Measurements from ENCODE around the gene SLCO2A1. TPM values are rescaled to one million over a fixed set of nuclear protein-coding genes. Genes with fewer than 3 reads are reported as not detected.

Gene SLCO2A1
- total and polyA plus RNA-seq, 3 donors from 2014 or later: 2.2 to 5.3 (median 2.5) TPM

DNA sequence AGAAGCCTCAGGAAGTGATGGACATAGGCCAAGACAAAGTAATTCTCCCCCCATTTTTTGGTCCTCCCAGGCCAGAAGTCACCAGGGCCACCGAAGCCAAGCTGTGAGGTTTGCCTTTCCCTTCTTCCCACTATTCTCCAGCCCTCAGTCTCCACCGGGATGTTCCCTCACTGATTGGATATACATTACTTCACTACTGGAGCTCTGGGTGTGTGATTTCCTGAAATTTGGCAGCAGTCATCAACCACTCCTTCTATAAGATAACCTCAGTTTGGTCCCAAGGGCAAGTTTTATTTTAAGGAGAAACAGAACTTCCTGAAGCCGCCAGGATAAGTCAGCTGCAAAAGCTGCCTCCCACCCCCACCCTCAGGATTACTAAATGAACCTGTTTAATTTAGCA is 11.3 kb downstream of the SLCO2A1 start:
- intact Hi-C loops (cut with DNase I; ENCODE audit: low total_unique reads): no loop called here
- DNase-seq: no peak
- H3K27ac ChIP-seq: no peak overlapping the region
- H3K36me3 ChIP-seq (ENCODE audit: low read depth, missing control alignments): no peaks in the 10 kb centered on the region
- TF ChIP-seq POLR2A (IDR thresholded peaks at IDR 0.05): no peak
- TF ChIP-seq, protein P1, sequence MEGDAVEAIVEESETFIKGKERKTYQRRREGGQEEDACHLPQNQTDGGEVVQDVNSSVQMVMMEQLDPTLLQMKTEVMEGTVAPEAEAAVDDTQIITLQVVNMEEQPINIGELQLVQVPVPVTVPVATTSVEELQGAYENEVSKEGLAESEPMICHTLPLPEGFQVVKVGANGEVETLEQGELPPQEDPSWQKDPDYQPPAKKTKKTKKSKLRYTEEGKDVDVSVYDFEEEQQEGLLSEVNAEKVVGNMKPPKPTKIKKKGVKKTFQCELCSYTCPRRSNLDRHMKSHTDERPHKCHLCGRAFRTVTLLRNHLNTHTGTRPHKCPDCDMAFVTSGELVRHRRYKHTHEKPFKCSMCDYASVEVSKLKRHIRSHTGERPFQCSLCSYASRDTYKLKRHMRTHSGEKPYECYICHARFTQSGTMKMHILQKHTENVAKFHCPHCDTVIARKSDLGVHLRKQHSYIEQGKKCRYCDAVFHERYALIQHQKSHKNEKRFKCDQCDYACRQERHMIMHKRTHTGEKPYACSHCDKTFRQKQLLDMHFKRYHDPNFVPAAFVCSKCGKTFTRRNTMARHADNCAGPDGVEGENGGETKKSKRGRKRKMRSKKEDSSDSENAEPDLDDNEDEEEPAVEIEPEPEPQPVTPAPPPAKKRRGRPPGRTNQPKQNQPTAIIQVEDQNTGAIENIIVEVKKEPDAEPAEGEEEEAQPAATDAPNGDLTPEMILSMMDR (IDR thresholded peaks at IDR 0.05): no peak
- no peak overlapping the region for H3K4me3 ChIP-seq
- no peaks in the 10 kb centered on the region for H3K27me3 ChIP-seq
- 60 to 71% methylated on average over 3 of the region's 3 CpGs for WGBS, 2 donors
- H3K9me3 ChIP-seq: no peaks in the 10 kb centered on the region
- H3K4me1 ChIP-seq: no peaks in the 10 kb centered on the region

DNA sequence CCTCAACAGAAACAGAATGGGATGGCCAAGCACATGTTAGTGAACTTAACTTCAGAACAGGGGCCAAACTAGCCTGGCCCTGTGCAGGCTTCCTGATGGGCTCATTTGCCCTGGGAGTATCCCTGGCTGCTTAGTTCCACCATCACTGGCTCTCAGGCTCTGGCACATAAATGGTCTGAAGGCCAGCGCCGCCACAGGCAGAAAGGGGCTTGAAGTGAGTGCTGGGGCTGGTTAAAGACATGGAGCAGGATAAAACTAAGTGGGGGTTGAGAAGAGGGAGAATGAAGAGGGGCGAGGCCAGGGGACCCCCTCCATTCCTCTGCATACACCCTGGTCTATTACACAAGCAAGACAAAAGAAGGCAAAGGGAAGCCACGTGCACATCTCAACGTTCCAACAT is 12.2 kb downstream of the SLCO2A1 start:
- intact Hi-C loops (cut with DNase I; ENCODE audit: low total_unique reads): no loop called here
- 88 to 93% methylated on average over 5 of the region's 5 CpGs for WGBS, 2 donors
- TF ChIP-seq POLR2A (IDR thresholded peaks at IDR 0.05): no peak
- TF ChIP-seq, protein P1 (IDR thresholded peaks at IDR 0.05): no peak
- Histone ChIP-seq H3K9me3 (no peaks in the 10 kb centered on the region), H3K4me1 (no peaks in the 10 kb centered on the region), H3K36me3 (ENCODE audit: low read depth, missing control alignments) (no peaks in the 10 kb centered on the region), H3K4me3 (no peak overlapping the region), H3K27me3 (no peaks in the 10 kb centered on the region), H3K27ac (no peak overlapping the region)
- no peak for DNase-seq

DNA sequence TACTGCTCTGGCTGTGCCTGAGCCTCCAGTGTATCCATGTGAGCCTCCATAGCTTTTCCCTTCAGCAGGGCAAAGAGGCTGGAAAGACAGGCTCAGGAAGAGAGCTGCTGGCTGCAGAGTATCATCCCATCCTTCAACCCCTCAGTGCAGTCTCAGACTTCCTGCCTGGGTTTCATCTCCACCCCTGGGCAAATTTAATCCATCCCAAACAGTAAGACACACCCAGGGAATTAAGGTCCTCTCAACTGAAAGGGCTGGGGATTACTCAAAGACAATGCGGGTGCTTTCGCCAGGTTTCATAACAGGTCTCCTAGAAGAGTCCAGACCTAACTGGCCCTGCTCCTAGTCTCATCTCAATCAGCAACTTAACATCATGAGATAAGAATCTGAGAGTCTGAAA is 15.5 kb downstream of the SLCO2A1 start:
- no peak for DNase-seq
- Histone ChIP-seq H3K27me3 (no peaks in the 10 kb centered on the region), H3K4me1 (no peaks in the 10 kb centered on the region), H3K4me3 (no peak overlapping the region), H3K27ac (no peak overlapping the region), H3K9me3 (no peaks in the 10 kb centered on the region), H3K36me3 (ENCODE audit: low read depth, missing control alignments) (no peaks in the 10 kb centered on the region)
- intact Hi-C loops (cut with DNase I; ENCODE audit: low total_unique reads): no loop called here
- TF ChIP-seq POLR2A (IDR thresholded peaks at IDR 0.05): no peak
- TF ChIP-seq, protein P1 (IDR thresholded peaks at IDR 0.05): no peak
- 97 to 100% methylated on average over 1 to 2 of the region's 2 CpGs for WGBS, 2 donors

DNA sequence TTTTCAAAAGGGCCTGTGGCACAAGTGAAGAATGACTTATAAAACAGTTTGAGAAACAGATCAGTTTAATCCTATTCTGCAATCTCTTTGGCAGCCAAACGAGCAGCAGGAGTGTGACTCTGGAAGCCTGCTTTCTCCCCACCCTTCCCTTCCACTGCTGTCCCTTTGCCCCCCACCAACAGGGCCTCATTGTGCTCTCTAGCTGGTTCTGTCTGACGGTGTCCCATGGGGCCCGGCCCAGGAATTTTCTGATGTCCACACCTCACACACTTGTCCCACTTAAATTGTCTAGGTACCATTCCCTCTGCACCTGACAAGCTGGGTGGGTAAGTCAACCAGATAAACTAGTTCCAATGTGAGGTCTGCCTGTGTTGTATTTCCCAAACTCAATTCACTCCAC is 16.4 kb downstream of the SLCO2A1 start:
- intact Hi-C loops (cut with DNase I; ENCODE audit: low total_unique reads): no loop called here
- H3K9me3 ChIP-seq: no peaks in the 10 kb centered on the region
- no peak overlapping the region for H3K27ac ChIP-seq
- TF ChIP-seq, protein P1 (IDR thresholded peaks at IDR 0.05): no peak
- no peak for TF ChIP-seq POLR2A (IDR thresholded peaks at IDR 0.05)
- WGBS, 2 donors: 88 to 91% methylated on average over 3 of the region's 3 CpGs
- no peaks in the 10 kb centered on the region for H3K4me1 ChIP-seq
- DNase-seq: no peak
- no peak overlapping the region for H3K4me3 ChIP-seq
- no peaks in the 10 kb centered on the region for H3K36me3 ChIP-seq (ENCODE audit: low read depth, missing control alignments)
- no peaks in the 10 kb centered on the region for H3K27me3 ChIP-seq

DNA sequence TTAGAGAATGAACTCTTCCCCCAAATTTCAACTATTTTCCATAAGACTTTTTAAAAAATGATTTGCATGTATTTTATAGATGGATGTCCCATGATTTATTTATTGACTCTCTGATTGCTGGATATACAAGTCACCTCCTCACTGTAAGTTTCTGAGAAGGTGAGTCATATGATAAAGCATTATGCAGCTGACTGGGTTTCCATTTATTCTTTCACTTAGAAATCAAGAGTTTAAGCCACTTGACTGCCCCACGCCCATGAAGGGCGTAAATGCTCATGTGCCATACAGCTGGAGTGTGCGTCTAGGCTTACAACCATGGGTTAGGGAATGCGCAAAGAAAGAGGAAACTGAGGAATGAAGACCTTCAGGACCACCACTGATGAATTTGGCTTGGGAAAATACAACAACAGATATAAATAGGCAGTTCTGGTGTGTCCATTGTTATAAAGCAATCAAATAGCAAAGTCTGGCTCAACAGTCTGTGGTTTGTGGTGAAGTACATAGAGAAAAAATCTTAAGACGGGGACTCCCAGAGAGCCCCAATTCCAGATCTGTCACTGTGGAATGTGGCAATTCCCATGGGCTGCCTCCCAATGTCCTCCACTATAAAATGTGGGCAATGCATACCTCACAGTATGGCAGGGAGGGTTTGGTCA is 20.3 kb downstream of the SLCO2A1 start:
- Histone ChIP-seq H3K27ac (no peak overlapping the region), H3K9me3 (no peaks in the 10 kb centered on the region), H3K4me3 (no peak overlapping the region), H3K4me1 (no peaks in the 10 kb centered on the region), H3K36me3 (ENCODE audit: low read depth, missing control alignments) (no peaks in the 10 kb centered on the region), H3K27me3 (no peaks in the 10 kb centered on the region)
- no peak for TF ChIP-seq POLR2A (IDR thresholded peaks at IDR 0.05)
- TF ChIP-seq, protein P1 (IDR thresholded peaks at IDR 0.05): no peak
- intact Hi-C loops (cut with DNase I; ENCODE audit: low total_unique reads): no loop called here
- DNase-seq: no peak
- 97% methylated on average over 5 of the region's 5 CpGs for WGBS, 2 donors

All from testis (tissue), 3 donors.